HPDE6-E6E7 (cell line): Measurements from ENCODE around the gene KCND2.
"Not testable (repeated sequence)": the region's sequence is repeated elsewhere in the genome, so short reads cannot be mapped to it uniquely, and the experiment has no call there.

Source experiments
- DNase-seq: peaks from one replicate; pipeline ENCODE4 v3.0.0; 2011; ENCODE audit warnings: missing footprints; ENCODE audit errors: extremely low spot score

The KCND2 gene

DNA sequence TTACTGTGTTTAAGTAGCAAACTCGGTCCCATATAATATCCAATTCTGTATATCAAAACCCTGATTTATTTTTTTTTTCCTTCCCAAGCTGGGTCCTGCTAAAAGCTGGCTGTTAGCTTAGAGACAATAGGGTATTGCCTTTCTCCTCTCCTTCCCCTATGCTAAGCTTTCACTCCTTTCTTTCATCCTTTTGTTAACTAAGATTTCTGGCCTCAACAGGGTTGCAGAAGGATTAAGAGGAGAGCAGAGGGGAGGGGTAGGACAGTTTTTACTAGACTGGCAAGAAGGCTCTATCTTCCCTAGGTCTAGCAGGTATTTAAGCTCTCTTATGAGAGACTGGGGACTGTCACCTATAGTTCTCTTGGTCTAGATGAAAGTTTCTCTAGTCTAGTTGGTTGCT lies 229.2 kb downstream of the KCND2 start:
- DNase-seq: no peak

DNA sequence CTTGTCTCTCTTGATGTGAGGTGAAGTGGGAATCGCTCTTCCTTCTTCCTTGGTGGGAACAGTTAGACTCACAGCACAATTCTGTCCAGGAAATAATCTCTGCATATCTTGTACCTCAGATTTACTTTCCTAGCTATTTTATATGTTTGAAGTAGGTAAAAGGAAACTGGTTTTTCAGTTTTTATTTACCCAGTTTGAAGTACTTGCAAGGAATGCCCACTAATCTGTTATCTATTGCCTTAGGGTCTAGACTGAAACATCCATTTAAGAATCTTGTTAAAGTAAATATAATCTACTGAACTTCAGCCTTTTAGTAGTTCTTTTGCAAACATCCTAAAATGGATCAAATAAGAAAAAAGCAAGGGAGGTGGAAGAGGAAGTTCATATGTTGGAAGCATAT lies 229.8 kb downstream of the KCND2 start:
- DNase-seq: no peak

DNA sequence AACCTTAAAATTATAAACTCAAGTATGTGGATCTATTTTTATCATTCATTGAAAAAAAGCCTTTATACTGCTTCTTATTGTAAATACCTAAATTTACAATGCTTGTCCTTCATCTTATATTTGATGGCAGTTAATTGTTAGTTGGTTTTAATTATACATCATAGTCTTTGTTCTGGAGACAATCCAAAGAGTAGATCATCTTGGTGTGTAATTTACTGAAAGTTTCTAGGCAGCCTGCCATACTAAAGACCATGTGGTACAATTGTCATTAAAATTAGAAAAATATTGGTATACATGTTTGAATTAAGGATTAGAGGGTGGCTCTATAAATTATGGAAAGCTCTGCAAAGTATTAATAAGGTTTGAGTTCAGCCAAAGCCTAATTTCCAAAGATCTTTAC lies 231.4 kb downstream of the KCND2 start:
- DNase-seq: no peak

DNA sequence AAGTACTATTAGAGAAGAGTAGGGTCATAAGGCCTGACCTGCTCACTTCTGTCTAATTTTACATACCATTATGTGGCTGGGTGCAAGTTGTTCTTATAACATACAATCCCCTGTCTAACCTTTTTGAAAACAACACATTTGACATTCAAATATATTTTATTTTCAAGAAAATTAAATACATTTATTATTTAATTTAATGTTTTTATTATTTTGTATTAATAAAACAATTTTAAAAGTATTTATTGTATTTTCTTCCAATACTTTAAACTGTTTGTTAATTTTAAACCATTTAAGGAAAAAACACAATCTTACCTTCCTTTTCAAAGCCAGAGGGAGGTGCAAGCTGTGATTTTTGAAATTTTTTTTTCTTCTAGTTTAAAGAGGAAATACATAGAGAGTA lies 232.8 kb downstream of the KCND2 start:
- no peak for DNase-seq

DNA sequence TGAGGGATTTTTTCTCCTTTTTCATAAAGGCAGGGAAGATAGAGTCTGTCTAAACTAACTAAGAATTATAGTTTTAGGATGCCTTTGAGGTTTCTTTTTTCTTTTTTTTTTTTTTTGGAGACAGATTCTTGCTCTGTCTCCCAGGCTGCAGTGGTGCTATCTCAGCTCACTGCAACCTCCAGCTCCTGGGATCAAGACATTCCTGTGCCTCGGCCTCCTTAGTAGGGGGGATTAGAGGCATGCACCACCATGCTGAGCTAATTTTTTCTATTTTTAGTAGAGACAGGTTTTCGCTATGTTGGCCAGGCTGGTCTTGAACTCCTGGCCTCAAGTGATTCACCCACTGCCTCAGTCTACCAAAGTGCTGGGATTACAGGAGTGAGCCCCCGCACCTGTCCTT lies 239.7 kb downstream of the KCND2 start:
- DNase-seq: no peak

DNA sequence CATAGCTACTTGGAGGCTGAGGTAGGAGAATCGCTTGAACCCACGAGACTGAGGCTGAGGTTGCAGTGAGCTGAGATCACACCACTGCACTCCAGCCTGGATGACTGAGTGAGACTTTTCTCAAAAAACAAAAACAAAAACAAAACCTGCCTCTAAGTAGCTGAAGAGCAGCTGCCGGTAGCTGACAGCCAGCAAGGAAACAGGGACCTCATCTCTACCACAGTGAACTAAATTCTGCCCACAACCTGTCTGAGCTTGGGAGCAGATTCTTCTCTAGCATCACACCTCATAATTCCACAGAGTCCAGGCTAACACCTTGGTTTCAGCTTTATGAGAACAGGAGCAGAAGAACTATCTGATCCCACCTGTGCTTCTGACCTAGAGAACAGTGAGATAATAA lies 246.2 kb downstream of the KCND2 start:
- no peak for DNase-seq

DNA sequence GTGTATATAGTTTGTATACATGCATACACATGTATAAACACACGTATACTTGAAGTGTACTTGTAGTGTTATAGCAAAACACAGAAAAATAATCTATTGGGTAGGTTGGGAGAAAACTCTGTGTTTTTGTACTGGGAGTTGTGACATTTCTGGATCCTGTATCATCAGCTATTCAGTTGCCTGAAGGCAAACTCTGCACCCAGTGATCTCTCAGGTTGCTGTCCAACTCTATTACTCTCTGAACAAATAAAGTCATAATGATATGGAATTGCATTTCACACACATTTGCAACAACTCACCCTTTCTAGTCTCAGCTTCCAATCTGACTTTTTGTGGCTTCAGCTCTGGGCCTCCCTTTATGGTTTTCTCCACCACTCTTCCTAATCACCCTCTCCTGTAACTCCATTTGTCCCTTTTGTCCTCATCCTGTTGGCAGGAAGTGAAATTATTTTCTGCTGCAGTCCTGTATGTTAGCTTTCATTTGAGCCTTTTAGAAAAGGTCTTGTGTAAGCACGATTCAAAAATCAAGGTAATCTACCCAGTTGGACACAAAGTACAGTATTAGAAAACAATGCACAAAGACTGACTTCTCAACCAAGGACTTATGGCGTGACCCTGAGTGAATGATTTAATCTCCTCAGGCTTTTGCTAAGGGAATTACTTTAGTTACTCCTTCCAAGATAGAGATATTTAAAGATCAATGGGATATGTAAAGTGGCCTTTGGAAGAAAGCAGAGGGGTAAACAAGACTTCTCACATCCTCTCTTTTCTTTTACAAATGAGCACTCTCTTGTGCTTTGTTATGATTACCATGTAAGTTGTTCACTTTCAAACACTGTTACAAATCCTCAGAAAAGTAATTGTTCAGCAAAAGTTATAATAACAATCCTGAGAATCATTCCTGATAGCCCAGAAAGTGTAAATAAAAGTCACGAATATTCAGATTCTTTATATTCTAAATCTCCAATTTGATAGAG lies 249.1 kb downstream of the KCND2 start:
- peak; percentile 32 for DNase-seq

DNA sequence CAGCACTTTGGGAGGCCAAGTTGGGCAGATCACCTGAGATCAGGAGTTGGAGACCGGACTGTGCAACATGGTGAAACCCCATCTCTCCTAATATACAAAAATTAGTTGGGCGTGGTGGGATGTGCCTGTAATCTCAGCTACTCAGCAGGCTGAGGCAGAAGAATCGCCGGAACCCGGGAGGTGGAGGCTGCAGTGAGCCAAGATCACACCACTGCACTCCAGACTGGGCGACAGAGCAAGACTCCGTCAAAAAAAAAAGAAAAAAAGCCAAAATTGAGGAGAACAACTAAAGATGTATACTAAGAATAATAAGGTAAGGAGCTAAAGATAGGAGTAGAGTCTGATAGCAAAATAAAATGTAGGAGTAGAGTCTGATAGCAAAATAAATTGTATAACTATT lies 251.0 kb downstream of the KCND2 start:
- DNase-seq: no peak

DNA sequence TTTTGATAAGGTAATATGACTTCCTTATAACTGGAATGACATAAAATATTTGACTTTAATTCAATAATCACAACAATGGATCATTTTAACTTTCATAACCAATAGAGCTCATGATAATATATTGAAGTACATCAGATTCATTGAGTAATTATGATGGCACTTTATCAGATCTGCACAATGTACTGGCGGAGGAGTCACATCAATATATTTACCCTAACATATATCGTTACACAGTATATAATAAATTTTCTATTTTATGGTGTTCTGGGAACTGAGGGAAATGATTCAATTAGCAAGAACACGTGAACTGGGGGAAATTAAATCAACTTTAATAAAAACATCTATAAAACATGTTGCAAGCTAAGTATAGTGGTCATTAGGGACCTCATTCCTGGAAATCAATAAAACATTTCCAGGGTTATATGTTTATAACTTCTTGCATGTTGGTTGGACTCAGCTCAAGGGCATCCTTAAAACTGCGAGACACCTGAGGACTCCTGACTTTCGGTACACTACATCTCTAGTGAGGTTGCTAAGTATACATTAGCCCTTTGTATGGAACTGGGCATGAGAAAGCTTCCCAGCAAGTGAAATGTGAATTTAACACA lies 254.0 kb downstream of the KCND2 start:
- no peak for DNase-seq

DNA sequence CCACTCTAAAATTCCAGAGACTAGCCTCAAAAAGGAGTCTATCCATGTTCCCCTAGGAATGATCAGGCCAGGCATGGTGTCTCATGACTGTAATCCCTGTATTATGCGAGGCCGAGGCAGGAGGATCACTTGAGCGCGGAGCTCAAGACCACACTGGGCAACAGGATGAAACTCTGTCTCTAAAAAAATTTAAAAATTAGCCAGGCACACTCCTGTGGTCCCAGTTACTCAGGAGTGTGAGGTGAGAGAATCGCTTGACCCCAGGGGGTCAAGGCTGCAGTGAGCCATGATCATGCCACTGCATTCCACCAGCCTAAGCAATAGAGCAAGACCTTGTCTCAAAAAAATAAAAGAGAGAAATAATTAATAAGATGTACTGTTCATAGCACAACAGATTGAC lies 256.8 kb downstream of the KCND2 start:
- DNase-seq: no peak

DNA sequence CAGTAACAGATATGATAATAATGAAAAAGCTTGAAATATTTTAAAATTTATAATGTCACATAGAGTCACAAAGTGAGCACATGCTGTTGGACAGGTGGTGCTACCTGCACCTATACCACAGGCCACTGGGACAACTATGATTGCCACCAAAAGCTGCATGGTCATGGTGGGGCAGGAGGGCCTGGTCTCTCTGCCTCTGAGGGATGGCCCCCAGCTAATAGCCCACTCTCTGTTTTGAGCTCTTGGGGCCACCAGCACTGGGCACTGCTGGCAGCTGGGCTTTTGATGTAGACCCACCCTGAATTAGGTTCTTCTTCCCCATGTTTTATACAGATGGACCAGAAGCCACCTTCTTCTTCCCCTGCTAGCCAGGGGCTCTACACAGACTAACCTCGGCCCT lies 265.4 kb downstream of the KCND2 start:
- no peak for DNase-seq

DNA sequence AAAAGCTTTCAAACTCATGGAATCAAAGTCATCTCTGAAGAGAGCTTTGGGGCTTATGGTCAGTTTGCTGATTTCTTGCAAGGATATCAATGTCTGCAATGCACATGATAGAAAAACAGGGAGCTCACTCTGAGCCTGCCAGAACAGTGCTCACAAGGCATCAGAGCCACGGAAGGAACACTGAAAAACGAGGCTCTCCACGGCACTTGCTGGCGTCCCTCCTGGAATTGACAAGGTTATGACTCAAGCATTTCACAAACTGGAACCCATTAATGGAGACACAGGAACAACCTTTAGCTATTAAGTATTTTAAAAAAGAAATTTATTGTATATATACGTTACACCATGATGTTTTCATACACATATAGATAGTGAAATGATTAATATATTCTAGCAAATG lies 266.3 kb downstream of the KCND2 start:
- no peak for DNase-seq

DNA sequence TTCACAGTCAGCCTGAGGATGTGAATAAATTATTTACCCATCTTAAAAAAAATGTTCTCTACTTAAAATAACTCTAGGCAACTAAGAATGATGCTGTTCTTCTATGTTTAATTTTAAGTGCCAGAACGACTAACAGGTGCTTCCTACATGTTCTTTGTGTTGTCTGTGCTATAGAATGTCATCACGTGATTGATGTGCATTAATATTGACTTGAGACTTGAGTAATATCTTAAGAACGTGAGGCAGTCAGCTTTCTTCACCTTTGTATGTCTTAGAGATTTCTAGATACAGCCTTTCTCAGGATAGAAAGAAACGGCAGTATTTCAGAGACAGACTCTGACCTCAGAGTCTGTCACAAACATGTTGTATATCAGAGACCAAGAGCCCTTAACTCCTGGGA lies 274.6 kb downstream of the KCND2 start:
- no peak for DNase-seq

DNA sequence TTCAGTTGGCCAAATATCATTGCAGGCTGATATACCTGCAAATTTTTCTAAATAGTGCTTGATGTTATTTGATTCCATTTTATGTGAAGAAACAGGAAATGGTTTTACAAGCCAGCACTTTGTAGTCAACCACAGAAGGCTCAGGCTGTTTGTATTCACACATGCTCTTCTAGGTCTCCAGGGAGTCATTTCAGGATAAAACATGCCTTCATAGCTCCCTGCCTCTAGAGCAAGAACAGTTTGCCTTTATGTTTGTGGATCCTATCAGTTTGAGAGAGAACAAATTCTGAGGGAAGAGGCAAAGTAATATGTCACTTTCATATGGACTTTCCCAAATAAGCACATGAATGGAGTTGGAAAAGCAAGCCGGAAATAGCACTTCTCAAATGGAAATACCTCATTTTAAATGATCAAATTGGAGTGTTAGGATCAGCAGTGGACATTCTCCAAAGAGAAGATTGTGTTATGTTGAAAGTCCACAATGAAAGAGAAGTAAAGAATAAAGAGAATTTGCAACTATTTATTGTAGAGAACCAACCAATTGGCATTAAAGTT lies 277.6 kb downstream of the KCND2 start:
- DNase-seq: no peak

DNA sequence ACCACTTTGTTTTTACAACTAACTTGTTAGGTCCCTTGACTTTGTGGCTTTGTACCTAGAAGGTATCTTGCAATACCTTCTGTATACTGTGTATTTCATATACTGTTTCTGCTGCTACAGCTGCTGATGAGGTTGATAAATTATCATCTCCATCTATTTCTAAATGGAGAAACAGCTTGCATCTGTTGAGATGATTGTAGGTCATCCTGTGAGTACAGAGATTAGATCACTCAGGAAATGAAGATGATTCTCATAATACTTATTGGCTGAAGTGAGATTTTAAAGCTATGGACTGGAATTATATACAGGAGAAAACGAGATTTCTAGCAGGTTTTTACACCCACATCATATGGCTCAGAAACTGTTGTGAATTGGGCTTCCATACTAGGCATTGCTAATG lies 280.5 kb downstream of the KCND2 start:
- DNase-seq: no peak

DNA sequence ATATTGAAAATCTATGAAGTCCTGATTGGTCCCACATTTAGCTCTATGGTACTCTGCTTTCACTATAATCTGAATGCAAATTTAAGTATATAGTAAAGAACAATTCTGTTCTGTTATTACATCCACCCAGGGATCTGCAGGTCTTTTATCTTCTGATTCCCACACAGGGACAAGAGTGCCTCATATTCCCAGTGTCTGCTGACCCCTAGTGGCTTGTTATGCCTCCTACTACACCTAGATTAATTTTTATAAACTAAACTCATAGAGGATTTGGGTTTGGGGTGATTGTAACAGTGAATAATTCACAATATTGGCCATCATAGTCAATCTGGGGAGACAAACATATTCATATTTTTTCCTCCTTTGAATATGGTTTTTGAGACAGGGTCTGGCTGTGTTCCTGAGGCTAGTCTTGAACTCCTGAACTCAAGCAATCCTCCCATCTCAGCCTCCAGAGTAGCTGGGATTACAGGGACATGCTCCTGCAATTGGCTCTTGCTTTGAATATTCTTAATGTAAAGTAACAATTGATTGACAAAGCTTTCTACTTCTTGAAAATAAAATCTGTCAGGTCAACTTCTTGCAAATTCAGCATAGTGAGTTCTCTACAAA lies 282.1 kb downstream of the KCND2 start:
- DNase-seq: peak; percentile 58

DNA sequence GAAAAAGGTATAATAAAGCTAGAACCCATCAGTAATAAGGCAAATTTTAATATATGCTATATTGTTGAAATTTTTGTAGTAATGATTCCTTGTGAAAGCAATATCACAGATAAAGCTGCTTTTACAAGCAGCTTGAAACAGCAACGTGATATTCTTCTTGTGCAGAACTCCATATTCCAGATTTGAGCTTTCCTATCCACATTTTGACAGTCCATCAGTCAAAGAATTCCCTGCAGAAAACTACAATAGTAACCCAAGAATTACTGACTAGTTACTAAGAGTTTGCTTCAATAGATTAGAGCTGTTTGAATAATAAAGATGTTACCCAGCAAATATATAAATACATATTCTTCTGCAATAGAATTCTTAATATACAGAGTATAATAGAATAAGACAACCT lies 291.2 kb downstream of the KCND2 start:
- DNase-seq: no peak

DNA sequence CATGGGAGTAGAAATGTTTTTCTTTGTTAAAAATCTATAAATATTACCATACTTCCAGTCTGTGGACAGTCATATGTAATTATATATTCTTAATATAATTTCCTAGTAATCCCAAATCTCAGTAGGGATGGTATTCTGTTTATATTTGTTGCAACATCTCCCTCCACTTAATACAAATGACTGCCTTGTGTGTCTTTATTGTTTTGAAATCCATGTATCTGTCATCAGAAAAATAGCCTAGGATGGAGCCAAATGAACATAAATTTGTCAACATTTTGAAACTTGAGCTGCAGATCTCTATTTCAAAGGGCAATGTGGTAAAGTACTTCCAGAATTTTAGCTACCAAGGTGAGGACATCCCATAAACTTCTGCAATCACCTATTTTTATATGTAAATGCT lies 294.2 kb downstream of the KCND2 start:
- no peak for DNase-seq

DNA sequence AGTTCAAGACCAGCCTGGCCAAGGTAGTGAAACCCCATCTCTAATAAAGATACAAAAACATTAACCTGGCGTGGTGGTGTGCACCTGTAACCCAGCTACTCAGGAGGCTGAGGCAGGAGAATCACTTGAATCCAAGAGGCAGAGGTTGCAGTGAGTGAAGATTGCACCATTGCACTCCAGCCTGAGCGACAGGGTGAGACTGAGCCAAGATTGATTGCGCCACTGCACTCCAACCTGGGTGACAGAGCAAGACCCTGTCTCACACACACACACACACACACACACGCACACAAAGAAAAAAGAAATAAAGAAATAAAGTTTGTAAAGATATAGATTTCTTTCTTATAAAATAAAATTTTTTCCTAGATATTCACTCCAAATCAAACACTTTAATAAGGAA lies 305.7 kb downstream of the KCND2 start:
- DNase-seq: not testable (repeated sequence)

DNA sequence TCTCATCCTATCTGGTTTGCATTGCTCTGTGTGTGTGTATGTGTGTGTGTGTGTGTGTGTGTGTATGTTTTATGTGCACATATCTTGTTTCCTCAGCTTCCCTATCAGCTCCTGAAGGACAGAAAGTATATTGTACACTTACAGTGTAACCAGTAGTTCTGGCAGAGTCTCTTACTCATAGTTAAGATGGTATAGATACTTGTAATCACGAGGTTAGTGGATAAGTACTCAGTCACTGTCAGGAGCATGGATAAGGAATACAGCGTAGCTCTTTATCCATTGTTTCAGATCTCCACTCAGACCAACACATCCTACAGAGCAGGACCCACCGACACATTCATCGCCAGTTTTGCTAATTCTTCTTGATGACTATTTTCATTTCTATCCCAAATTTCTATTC lies 309.9 kb downstream of the KCND2 start:
- no peak for DNase-seq

DNA sequence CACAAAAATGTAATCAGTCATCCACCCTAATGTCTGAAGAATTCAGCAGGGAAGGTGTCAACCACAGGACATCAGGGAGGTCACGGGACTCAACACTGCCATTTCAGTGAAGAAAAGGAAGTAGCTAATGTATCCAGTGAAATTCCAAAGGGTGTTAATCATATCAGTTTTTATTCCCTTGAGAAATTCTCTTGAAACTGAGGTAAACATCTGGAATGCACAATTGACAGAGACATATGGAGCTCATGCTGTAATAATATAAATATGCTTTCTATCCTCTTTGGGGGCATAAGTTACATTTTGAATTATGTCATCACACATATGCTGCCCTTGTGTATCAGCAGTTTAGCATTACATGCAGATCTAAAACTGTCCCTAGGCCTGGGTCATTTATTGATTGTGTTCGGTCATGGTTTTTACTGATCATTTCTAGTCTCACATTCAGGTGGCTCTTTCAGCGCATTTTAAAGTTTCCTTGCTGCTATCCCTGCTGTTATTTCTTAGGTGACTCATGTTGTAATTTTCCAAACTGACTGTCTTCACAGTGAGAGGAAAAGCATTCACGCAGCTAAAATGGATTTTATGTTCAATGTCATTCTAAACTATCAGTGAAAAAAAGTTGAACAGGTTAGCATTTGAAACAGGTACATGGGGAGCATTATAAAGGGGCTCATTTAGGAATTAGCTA lies 311.1 kb downstream of the KCND2 start:
- peak; percentile 38 for DNase-seq

DNA sequence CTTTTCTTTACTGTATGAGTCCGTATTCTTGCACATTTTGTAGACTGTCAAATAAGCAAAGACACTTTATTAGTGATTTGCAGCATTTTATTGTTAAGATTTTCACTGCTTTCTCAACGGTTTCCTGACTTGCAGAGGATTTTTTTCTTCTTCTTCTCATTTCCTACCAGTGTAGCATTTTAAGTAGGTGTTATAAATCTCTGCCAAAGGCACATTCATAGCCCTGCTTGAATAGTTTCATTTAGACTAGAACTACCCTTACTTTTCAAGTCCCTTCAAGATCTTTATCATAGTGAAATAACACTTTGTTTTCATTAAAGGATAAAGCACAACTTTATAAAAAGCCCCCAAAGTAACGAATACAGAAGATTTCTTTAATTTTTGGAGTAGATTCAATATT lies 313.6 kb downstream of the KCND2 start:
- DNase-seq: no peak
